Loucy (cell line): ENCODE results near the gene ITGA2.

Experiments used
- H2AFZ ChIP-seq: fragments of 200-600 bp; sonication (generic); 2 replicates; pipeline ENCODE4 v1.6.0; 2016; ENCODE audit warnings: antibody characterized with exemption, mild to moderate bottlenecking, low read length, moderate library complexity
- H3F3A ChIP-seq: fragments of 200-600 bp; 2 replicates; pipeline ENCODE4 v1.6.0; 2016; ENCODE audit warnings: antibody characterized with exemption, low read depth, mild to moderate bottlenecking
- H3K27me3 ChIP-seq: fragments of 200-600 bp; sonication (generic); 2 replicates; pipeline ENCODE4 v1.6.1; 2014; ENCODE audit warnings: low read length, mild to moderate bottlenecking; ENCODE audit not compliant: insufficient read depth, poor library complexity, severe bottlenecking
- H3K36me3 ChIP-seq: fragments of 200-600 bp; sonication (generic); 2 replicates; pipeline ENCODE4 v1.6.1; 2016; ENCODE audit warnings: low read length; ENCODE audit not compliant: insufficient read depth
- H3K4me1 ChIP-seq: fragments of 200-600 bp; sonication (generic); 2 replicates; pipeline ENCODE4 v1.5.1; 2014; ENCODE audit warnings: low read length, mild to moderate bottlenecking; ENCODE audit not compliant: insufficient read depth, poor library complexity, severe bottlenecking
- H3K4me2 ChIP-seq: fragments of 200-600 bp; sonication (generic); 2 replicates; pipeline ENCODE4 v1.6.0; 2014; ENCODE audit warnings: antibody characterized with exemption, low read length, low read depth, mild to moderate bottlenecking; ENCODE audit not compliant: poor library complexity, severe bottlenecking
- H3K4me3 ChIP-seq: fragments of 200-600 bp; sonication (generic); 2 replicates; pipeline ENCODE4 v1.5.1; 2014; ENCODE audit warnings: low read length, mild to moderate bottlenecking, mixed read lengths; ENCODE audit not compliant: poor library complexity, severe bottlenecking
- H3K79me2 ChIP-seq: fragments of 200-600 bp; sonication (generic); 2 replicates; pipeline ENCODE4 v1.6.1; 2014; ENCODE audit warnings: low read length; ENCODE audit not compliant: insufficient read depth
- H3K9ac ChIP-seq: fragments of 200-600 bp; sonication (generic); 2 replicates; pipeline ENCODE4 v1.6.0; 2014; ENCODE audit warnings: mild to moderate bottlenecking, low read depth, low read length, moderate library complexity; ENCODE audit not compliant: poor library complexity, severe bottlenecking
- H3K9me2 ChIP-seq: fragments of 200-600 bp; sonication (generic); replicated peaks from 2 replicates; pipeline ENCODE4 v1.6.1; 2016; ENCODE audit warnings: low read depth, low read length, mixed read lengths
- H3K9me3 ChIP-seq: fragments of 200-600 bp; sonication (generic); 2 replicates; pipeline ENCODE4 v1.6.1; 2014; ENCODE audit warnings: mild to moderate bottlenecking, antibody characterized with exemption, low read length, low read depth; ENCODE audit not compliant: insufficient read depth
- H4K20me1 ChIP-seq: fragments of 200-600 bp; sonication (generic); 2 replicates; pipeline ENCODE4 v1.6.0; 2014; ENCODE audit warnings: antibody characterized with exemption, low read length, mild to moderate bottlenecking; ENCODE audit not compliant: insufficient read depth, poor library complexity, severe bottlenecking
- CTCF ChIP-seq: fragments of 200-600 bp; sonication (generic); conservative IDR thresholded peaks from 2 replicates; pipeline ENCODE4 v1.5.1; 2014; ENCODE audit warnings: mild to moderate bottlenecking, antibody characterized with exemption, low read length
- EZH2phosphoT487 ChIP-seq: fragments of 200-600 bp; IDR thresholded peaks from 2 replicates; pipeline ENCODE4 v1.6.1; 2018; ENCODE audit warnings: antibody characterized with exemption, mild to moderate bottlenecking, moderate library complexity, borderline replicate concordance

Gene ITGA2

GRCh38 chr5:52997424-52997823 lies 8.3 kb downstream of the ITGA2 start:
- Histone ChIP-seq H3K4me1 (peaks cover 5% of the 10 kb centered on the region), H4K20me1 (no peaks in the 10 kb centered on the region), H3K27me3 (no peaks in the 10 kb centered on the region), H3K9me2 (no peaks in the 10 kb centered on the region), H3K9me3 (no peaks in the 10 kb centered on the region), H2AFZ (no peak overlapping the region), H3F3A (no peaks in the 10 kb centered on the region), H3K4me3 (no peak overlapping the region), H3K4me2 (no peak overlapping the region), H3K36me3 (no peaks in the 10 kb centered on the region), H3K79me2 (no peaks in the 10 kb centered on the region), H3K9ac (no peak overlapping the region)
- TF ChIP-seq CTCF (no peak), EZH2phosphoT487 (no peak)

GRCh38 chr5:52998552-52999313 lies 9.6 kb downstream of the ITGA2 start:
- Histone ChIP-seq H3F3A (no peaks in the 10 kb centered on the region), H3K9me3 (no peaks in the 10 kb centered on the region), H3K36me3 (no peaks in the 10 kb centered on the region), H3K9me2 (no peaks in the 10 kb centered on the region), H3K4me1 (peaks cover 5% of the 10 kb centered on the region), H3K27me3 (no peaks in the 10 kb centered on the region), H4K20me1 (no peaks in the 10 kb centered on the region), H2AFZ (no peak overlapping the region), H3K79me2 (no peaks in the 10 kb centered on the region), H3K4me3 (no peak overlapping the region), H3K4me2 (no peak overlapping the region), H3K9ac (no peak overlapping the region)
- TF ChIP-seq CTCF = no peak
- no peak for TF ChIP-seq EZH2phosphoT487

- Histone ChIP-seq H3K79me2 (no peaks in the 10 kb centered on the region), H3K36me3 (no peaks in the 10 kb centered on the region), H3K9ac (no peak overlapping the region), H3K4me1 (peaks cover 12% of the 10 kb centered on the region), H3K9me3 (no peaks in the 10 kb centered on the region), H4K20me1 (no peaks in the 10 kb centered on the region), H3K9me2 (no peaks in the 10 kb centered on the region), H3K27me3 (no peaks in the 10 kb centered on the region), H3K4me3 (no peak overlapping the region), H3F3A (no peaks in the 10 kb centered on the region), H3K4me2 (no peak overlapping the region), H2AFZ (0 out of 2 replicates have a peak overlapping the region, but pooled peaks have one; percentile 15)
- TF ChIP-seq EZH2phosphoT487 = no peak
- TF ChIP-seq CTCF = no peak
Observed at GRCh38 chr5:52999344-52999949, 10.3 kb downstream of the ITGA2 start.
